ENCODE results near the gene ACOT12. TPM values are rescaled to one million over a fixed set of nuclear protein-coding genes. Genes with fewer than 3 reads are reported as not detected.

The ACOT12 gene
- total and polyA plus RNA-seq, 3 experiments from 2014 or later = not detected

DNA sequence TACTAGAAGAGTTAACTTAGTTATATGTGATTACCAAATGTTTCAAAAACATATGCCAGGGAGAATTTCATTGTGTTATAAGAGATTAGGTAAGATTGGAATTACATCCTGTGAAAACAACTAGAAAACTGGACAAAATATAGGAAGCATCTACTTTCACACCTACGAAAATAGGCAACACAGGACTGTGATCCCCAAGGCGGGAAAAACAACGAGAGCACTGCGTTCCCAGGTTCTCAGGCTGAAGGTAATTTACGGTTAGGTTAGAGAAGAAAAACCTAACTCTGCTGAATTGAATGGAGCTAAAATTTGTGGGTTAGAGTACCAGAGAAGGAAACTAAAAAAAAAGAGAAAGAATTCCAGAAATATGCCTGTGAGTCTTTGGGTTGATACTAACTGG lies 28.4 kb downstream of the ACOT12 start:
- no peaks in the 10 kb centered on the region for H3K9me3 ChIP-seq (ENCODE audit: low read length)
- no peaks in the 10 kb centered on the region for H3K27me3 ChIP-seq (ENCODE audit: insufficient read depth, low read length, poor library complexity, severe bottlenecking)
- no peak overlapping the region for H3K27ac ChIP-seq (ENCODE audit: low read depth, low read length)
- Mint-ChIP-seq H3K27ac (no peak overlapping the region), H3K9me3 (no peaks in the 10 kb centered on the region), H3K4me3 (no peak overlapping the region), H3K36me3 (peaks cover 0 to 1% (median 0%) of the 10 kb centered on the region in 3 donors), H3K4me1 (no peaks in the 10 kb centered on the region), H3K27me3 (peaks cover 0 to 10% of the 10 kb centered on the region in 2 donors)
- H3K4me1 ChIP-seq (ENCODE audit: insufficient read depth, low read length) = no peaks in the 10 kb centered on the region
- ChIA-PET POLR2A (no interaction called here), CTCF (no interaction called here)
- H3K4me3 ChIP-seq (ENCODE audit: low read length) = no peak overlapping the region
- DNase-seq = no peak
- H3K36me3 ChIP-seq (ENCODE audit: insufficient read depth, low read length) = no peaks in the 10 kb centered on the region

DNA sequence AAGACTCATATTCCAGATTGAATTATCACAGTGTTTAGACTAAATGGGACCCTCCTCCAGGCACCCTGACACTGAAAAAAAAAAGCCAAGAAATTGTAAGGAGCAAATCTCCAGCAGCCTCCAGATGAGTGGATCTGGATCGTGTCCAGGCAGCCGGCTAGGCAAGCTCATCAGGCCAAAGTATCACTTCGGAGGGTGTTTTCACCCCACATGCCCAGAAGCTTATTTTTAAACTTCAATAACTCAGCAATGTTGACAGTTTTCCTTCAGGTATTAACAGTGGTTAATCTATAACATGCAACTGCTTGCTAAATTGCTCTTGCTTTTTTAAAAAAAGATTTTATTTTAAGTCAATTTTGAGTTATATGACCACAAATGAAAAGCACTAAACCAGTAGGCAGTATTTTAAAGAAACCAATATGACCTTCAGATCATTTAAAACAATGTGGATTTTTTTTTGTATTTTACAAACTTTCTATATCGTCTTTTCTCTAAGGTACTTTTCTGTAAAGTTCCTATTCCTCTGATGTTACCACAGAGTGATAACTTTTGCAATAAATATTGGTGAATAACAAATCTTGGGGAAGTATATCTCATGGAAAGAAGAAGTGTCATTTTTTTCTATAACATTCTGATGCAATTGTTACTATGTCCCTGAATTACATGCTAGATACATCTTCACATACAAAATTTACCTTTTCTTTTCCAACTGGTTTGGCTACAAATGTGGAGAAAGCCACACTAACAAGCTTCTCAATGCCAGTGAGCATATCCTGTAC lies 30.7 kb downstream of the ACOT12 start:
- no peaks in the 10 kb centered on the region for H3K36me3 Mint-ChIP-seq
- CTCF ChIA-PET = no interaction called here
- no peaks in the 10 kb centered on the region for H3K4me1 Mint-ChIP-seq
- no peaks in the 10 kb centered on the region for H3K9me3 ChIP-seq (ENCODE audit: low read length)
- H3K27ac ChIP-seq (ENCODE audit: low read depth, low read length) = no peak overlapping the region
- no peaks in the 10 kb centered on the region for H3K4me1 ChIP-seq (ENCODE audit: insufficient read depth, low read length)
- no peak overlapping the region for H3K4me3 Mint-ChIP-seq
- H3K27ac Mint-ChIP-seq = no peak overlapping the region
- peaks cover 4 to 17% of the 10 kb centered on the region in 2 donors for H3K27me3 Mint-ChIP-seq
- no peak for DNase-seq
- H3K36me3 ChIP-seq (ENCODE audit: insufficient read depth, low read length) = no peaks in the 10 kb centered on the region
- H3K27me3 ChIP-seq (ENCODE audit: insufficient read depth, low read length, poor library complexity, severe bottlenecking) = no peaks in the 10 kb centered on the region
- no peaks in the 10 kb centered on the region for H3K9me3 Mint-ChIP-seq
- POLR2A ChIA-PET = no interaction called here
- H3K4me3 ChIP-seq (ENCODE audit: low read length) = no peak overlapping the region

DNA sequence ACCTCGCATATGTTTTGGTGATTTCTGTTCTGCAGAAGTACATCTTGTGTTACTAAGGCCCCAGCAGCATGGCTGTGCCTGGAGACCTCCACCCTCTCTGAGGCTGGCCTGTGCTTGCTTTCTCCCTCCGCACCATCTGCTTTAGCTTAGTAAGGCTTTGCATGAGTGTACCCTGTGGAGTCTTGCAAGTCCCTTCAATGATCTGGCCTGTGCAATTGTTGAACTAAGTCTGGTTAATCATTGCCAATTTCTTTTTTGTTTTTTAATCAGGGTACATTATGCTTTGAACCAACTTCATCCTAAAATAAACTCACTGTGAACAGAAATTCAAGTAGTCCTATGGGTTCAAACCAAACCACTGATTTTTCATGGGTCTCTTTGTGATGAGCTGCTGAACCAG lies 32.3 kb downstream of the ACOT12 start:
- H3K36me3 Mint-ChIP-seq = no peaks in the 10 kb centered on the region
- Histone ChIP-seq H3K36me3 (ENCODE audit: insufficient read depth, low read length) (no peaks in the 10 kb centered on the region), H3K9me3 (ENCODE audit: low read length) (no peaks in the 10 kb centered on the region), H3K27me3 (ENCODE audit: insufficient read depth, low read length, poor library complexity, severe bottlenecking) (no peaks in the 10 kb centered on the region), H3K4me1 (ENCODE audit: insufficient read depth, low read length) (no peaks in the 10 kb centered on the region), H3K27ac (ENCODE audit: low read depth, low read length) (no peak overlapping the region), H3K4me3 (ENCODE audit: low read length) (no peak overlapping the region)
- no peak overlapping the region for H3K4me3 Mint-ChIP-seq
- DNase-seq = no peak
- CTCF ChIA-PET = no interaction called here
- no peaks in the 10 kb centered on the region for H3K4me1 Mint-ChIP-seq
- peaks cover 4 to 17% of the 10 kb centered on the region in 2 donors for H3K27me3 Mint-ChIP-seq
- H3K9me3 Mint-ChIP-seq = no peaks in the 10 kb centered on the region
- no peak overlapping the region for H3K27ac Mint-ChIP-seq
- POLR2A ChIA-PET = interaction anchor here (0.6 kb wide), 1 partner anchor 1933 kb away, joined by 8 read pairs; no protein-coding TSS in a partner anchor

GRCh38 chr5:81360640-81361039 lies 33.3 kb downstream of the ACOT12 start:
- no peaks in the 10 kb centered on the region for H3K4me1 Mint-ChIP-seq

GRCh38 chr5:81359881-81360280 lies 34.1 kb downstream of the ACOT12 start:
- Mint-ChIP-seq H3K4me1 (no peaks in the 10 kb centered on the region), H3K9me3 (no peaks in the 10 kb centered on the region), H3K4me3 (no peak overlapping the region), H3K36me3 (no peaks in the 10 kb centered on the region), H3K27me3 (peaks cover 4 to 17% of the 10 kb centered on the region in 2 donors), H3K27ac (no peak overlapping the region)
- Histone ChIP-seq H3K4me1 (ENCODE audit: insufficient read depth, low read length) (no peaks in the 10 kb centered on the region), H3K4me3 (ENCODE audit: low read length) (no peak overlapping the region), H3K27ac (ENCODE audit: low read depth, low read length) (no peak overlapping the region), H3K36me3 (ENCODE audit: insufficient read depth, low read length) (no peaks in the 10 kb centered on the region), H3K9me3 (ENCODE audit: low read length) (no peaks in the 10 kb centered on the region), H3K27me3 (ENCODE audit: insufficient read depth, low read length, poor library complexity, severe bottlenecking) (no peaks in the 10 kb centered on the region)
- DNase-seq = no peak
- ChIA-PET POLR2A (no interaction called here), CTCF (no interaction called here)

More at GRCh38 chr5:81360640-81361039, 33.3 kb downstream of the ACOT12 start:
- no peak overlapping the region for H3K27ac ChIP-seq (ENCODE audit: low read depth, low read length)
- H3K4me3 Mint-ChIP-seq = no peak overlapping the region
- H3K36me3 Mint-ChIP-seq = no peaks in the 10 kb centered on the region
- no peaks in the 10 kb centered on the region for H3K36me3 ChIP-seq (ENCODE audit: insufficient read depth, low read length)
- POLR2A ChIA-PET = interaction anchor here (0.6 kb wide), 1 partner anchor 1932 kb away, joined by 8 read pairs; no protein-coding TSS in a partner anchor
- H3K27me3 ChIP-seq (ENCODE audit: insufficient read depth, low read length, poor library complexity, severe bottlenecking) = no peaks in the 10 kb centered on the region
- H3K27ac Mint-ChIP-seq = no peak overlapping the region
- CTCF ChIA-PET = no interaction called here
- no peak for DNase-seq
- H3K27me3 Mint-ChIP-seq = peaks cover 4 to 17% of the 10 kb centered on the region in 2 donors
- H3K9me3 ChIP-seq (ENCODE audit: low read length) = no peaks in the 10 kb centered on the region
- no peaks in the 10 kb centered on the region for H3K9me3 Mint-ChIP-seq
- H3K4me3 ChIP-seq (ENCODE audit: low read length) = no peak overlapping the region
- H3K4me1 ChIP-seq (ENCODE audit: insufficient read depth, low read length) = no peaks in the 10 kb centered on the region

DNA sequence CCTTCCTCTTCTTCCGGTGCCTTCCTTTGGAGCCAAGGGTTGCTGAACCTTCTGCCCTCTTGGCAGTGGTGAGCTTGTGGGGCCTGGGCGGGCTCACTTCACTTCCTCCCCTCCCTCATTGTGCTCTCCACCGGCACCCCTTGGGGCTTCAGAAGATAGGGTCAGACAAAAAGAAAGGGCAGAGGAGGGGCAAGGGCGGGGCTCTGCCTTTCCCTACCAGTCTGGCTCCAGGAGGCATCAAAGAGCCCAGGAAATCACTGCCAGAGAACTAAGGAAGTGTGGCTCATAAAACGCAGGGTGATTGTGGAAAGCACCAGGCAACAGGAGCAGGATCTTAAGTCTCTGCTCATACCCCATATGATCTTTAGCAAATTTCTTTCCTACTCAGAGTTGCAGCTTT lies 34.8 kb downstream of the ACOT12 start:
- Histone ChIP-seq H3K27me3 (ENCODE audit: insufficient read depth, low read length, poor library complexity, severe bottlenecking) (no peaks in the 10 kb centered on the region), H3K4me1 (ENCODE audit: insufficient read depth, low read length) (no peaks in the 10 kb centered on the region), H3K4me3 (ENCODE audit: low read length) (no peak overlapping the region), H3K27ac (ENCODE audit: low read depth, low read length) (no peak overlapping the region), H3K36me3 (ENCODE audit: insufficient read depth, low read length) (no peaks in the 10 kb centered on the region), H3K9me3 (ENCODE audit: low read length) (no peaks in the 10 kb centered on the region)
- POLR2A ChIA-PET = no interaction called here
- Mint-ChIP-seq H3K36me3 (no peaks in the 10 kb centered on the region), H3K9me3 (no peaks in the 10 kb centered on the region), H3K27me3 (peaks cover 4 to 17% of the 10 kb centered on the region in 2 donors), H3K4me1 (no peaks in the 10 kb centered on the region), H3K4me3 (no peak overlapping the region), H3K27ac (no peak overlapping the region)
- no peak for DNase-seq
- CTCF ChIA-PET = no interaction called here

- Histone ChIP-seq H3K27me3 (ENCODE audit: insufficient read depth, low read length, poor library complexity, severe bottlenecking) (no peaks in the 10 kb centered on the region), H3K4me1 (ENCODE audit: insufficient read depth, low read length) (no peaks in the 10 kb centered on the region), H3K9me3 (ENCODE audit: low read length) (no peaks in the 10 kb centered on the region), H3K27ac (ENCODE audit: low read depth, low read length) (no peak overlapping the region), H3K36me3 (ENCODE audit: insufficient read depth, low read length) (no peaks in the 10 kb centered on the region), H3K4me3 (ENCODE audit: low read length) (no peak overlapping the region)
- no peaks in the 10 kb centered on the region for H3K36me3 Mint-ChIP-seq
- no peak for DNase-seq
- no peaks in the 10 kb centered on the region for H3K4me1 Mint-ChIP-seq
- H3K4me3 Mint-ChIP-seq = no peak overlapping the region
- ChIA-PET POLR2A (no interaction called here), CTCF (no interaction called here)
- no peaks in the 10 kb centered on the region for H3K9me3 Mint-ChIP-seq
- no peak overlapping the region for H3K27ac Mint-ChIP-seq
- peaks cover 4 to 11% of the 10 kb centered on the region in 2 donors for H3K27me3 Mint-ChIP-seq
Measured at GRCh38 chr5:81355291-81356251, 38.4 kb downstream of the ACOT12 start.

DNA sequence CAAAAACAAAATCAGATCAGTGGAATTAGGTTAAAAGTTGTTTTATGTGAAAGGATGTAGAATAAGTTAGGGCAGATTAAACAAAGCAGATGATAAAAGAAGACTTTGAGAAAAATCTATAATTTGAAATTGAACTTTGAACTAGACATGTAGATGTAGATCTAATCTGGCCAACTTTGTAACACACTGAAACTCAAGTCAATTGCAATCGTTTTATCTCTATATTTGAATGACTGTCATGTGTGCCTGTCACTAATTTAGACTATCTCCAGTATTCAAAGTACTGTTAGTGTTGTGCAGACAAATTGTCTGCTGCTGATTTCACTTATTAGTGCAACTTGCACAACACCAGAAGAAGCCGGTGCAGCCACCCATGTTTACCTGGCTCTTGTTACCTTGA lies 39.8 kb downstream of the ACOT12 start:
- CTCF ChIA-PET = no interaction called here
- Mint-ChIP-seq H3K4me1 (no peaks in the 10 kb centered on the region), H3K27me3 (peaks cover 4 to 8% of the 10 kb centered on the region in 2 donors), H3K36me3 (no peaks in the 10 kb centered on the region), H3K9me3 (no peaks in the 10 kb centered on the region), H3K27ac (no peak overlapping the region), H3K4me3 (no peak overlapping the region)
- Histone ChIP-seq H3K4me1 (ENCODE audit: insufficient read depth, low read length) (no peaks in the 10 kb centered on the region), H3K27me3 (ENCODE audit: insufficient read depth, low read length, poor library complexity, severe bottlenecking) (no peaks in the 10 kb centered on the region), H3K36me3 (ENCODE audit: insufficient read depth, low read length) (no peaks in the 10 kb centered on the region), H3K9me3 (ENCODE audit: low read length) (no peaks in the 10 kb centered on the region), H3K27ac (ENCODE audit: low read depth, low read length) (no peak overlapping the region), H3K4me3 (ENCODE audit: low read length) (no peak overlapping the region)
- DNase-seq = no peak
- POLR2A ChIA-PET = no interaction called here
